NCI-H510A (cell line): Measurements from ENCODE around the gene RTKN.

Experiments used
- DNase-seq: peaks from one replicate; lab custom pipeline; 2025; lab: John Stamatoyannopoulos, UW

The RTKN gene

GRCh38 chr2:74375838-74376237 is 65.9 kb downstream of the RTKN start:
- no peak for DNase-seq
